Kidney epithelial cell (primary cell): ENCODE measurements around the gene ECE2. TPM values are rescaled to one million over a fixed set of nuclear protein-coding genes. Genes with fewer than 3 reads are reported as not detected.
A peak's percentile ranks its signal among the peaks of the same experiment; 100 is the strongest.

ENCODE experiments used
- DNase-seq: peaks from one replicate; pipeline ENCODE4 v3.0.0-alpha.2; 2010; ENCODE audit warnings: low read depth
- H3K27me3 ChIP-seq: 2 replicates; pipeline ENCODE4 v1.6.0; 2011; ENCODE audit warnings: low read length; ENCODE audit not compliant: control insufficient read depth, insufficient read depth
- H3K36me3 ChIP-seq: 2 replicates; pipeline ENCODE4 v1.5.1; 2011; ENCODE audit warnings: low read length; ENCODE audit not compliant: control insufficient read depth, insufficient read depth
- H3K4me3 ChIP-seq: 2 replicates; pipeline ENCODE4 v1.5.1; 2011; ENCODE audit warnings: low read depth, mild to moderate bottlenecking, control low read depth, low read length
- CTCF ChIP-seq: IDR thresholded peaks from 2 replicates; pipeline ENCODE4 v1.5.1; 2011; ENCODE audit warnings: mild to moderate bottlenecking, moderate library complexity, low read length, control low read depth, inconsistent platforms; ENCODE audit not compliant: insufficient read depth, poor library complexity, severe bottlenecking
- total RNA-seq: library from RNA; depleted of rRNA; stranded (reverse); fragments of >200 nt; gene quantifications from 2 replicates; pipeline ENCODE4 v1.2.3, GENCODE V29; 2015

The ECE2 gene
- total RNA-seq, 1 donor from 2014 or later: not detected

GRCh38 chr3:184257083-184257915 is 18.5 kb upstream of the ECE2 start:
- no peak for TF ChIP-seq CTCF

GRCh38 chr3:184258926-184259325 is 16.9 kb upstream of the ECE2 start:
- DNase-seq: no peak
- TF ChIP-seq CTCF: no peak
- H3K36me3 ChIP-seq: no peaks in the 10 kb centered on the region
- no peak overlapping the region for H3K4me3 ChIP-seq
- H3K27me3 ChIP-seq: peaks cover 34% of the 10 kb centered on the region

More at GRCh38 chr3:184257083-184257915, 18.5 kb upstream of the ECE2 start:
- Histone ChIP-seq H3K27me3 (peaks cover 29% of the 10 kb centered on the region), H3K4me3 (no peak overlapping the region), H3K36me3 (no peaks in the 10 kb centered on the region)
- no peak for DNase-seq

GRCh38 chr3:184259396-184259877 is 16.4 kb upstream of the ECE2 start:
- DNase-seq: no peak
- no peak for TF ChIP-seq CTCF
- peaks cover 34% of the 10 kb centered on the region for H3K27me3 ChIP-seq
- no peak overlapping the region for H3K4me3 ChIP-seq
- no peaks in the 10 kb centered on the region for H3K36me3 ChIP-seq

GRCh38 chr3:184259878-184260723 is 15.7 kb upstream of the ECE2 start:
- peak overlapping the region; percentile 3 for H3K4me3 ChIP-seq
- no peak for DNase-seq
- peaks cover 34% of the 10 kb centered on the region for H3K27me3 ChIP-seq
- no peaks in the 10 kb centered on the region for H3K36me3 ChIP-seq
- no peak for TF ChIP-seq CTCF

GRCh38 chr3:184260724-184261269 is 15.0 kb upstream of the ECE2 start:
- no peak for TF ChIP-seq CTCF

More at GRCh38 chr3:184260724-184261269, 15.0 kb upstream of the ECE2 start:
- DNase-seq: no peak
- H3K4me3 ChIP-seq: peak overlapping the region; percentile 50
- H3K27me3 ChIP-seq: peaks cover 34% of the 10 kb centered on the region
- H3K36me3 ChIP-seq: no peaks in the 10 kb centered on the region
